SW 1271 (cell line): ENCODE results near the gene DTHD1.

ENCODE experiments used
- DNase-seq, 2 experiments: peaks; one replicate each; lab custom pipeline; 2025; lab: John Stamatoyannopoulos, UW

Gene DTHD1

GRCh38 chr4:36348403-36348938 lies 67.1 kb downstream of the DTHD1 start:
- DNase-seq: no peak

DNA sequence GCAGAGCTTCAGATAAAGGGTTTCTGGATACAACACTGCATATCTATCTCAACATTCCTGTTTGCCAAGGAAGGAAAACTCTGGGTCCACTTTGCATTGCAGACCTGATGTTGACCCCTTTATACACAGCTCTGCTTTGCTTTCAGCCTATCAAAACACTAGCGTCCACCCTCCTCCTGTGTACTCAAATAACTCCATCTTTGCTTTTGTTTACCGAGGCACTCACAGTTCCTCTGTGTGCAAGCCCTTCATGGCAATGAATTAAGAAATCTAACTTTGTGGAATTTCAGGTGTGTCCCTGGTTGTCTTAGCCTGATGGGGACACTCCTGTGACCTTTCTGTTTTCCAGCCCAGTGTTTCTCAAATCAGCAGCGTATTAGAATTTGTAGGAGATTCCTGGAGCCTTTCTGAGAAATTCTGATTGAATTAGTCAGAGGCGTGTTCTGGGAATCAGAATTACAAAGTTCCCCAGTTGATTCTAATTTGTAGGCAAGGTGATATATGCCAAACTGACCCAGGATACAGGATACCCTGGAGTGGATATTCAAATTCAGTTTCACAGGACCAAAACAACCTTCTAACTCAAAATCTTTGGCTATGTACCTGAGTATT lies 68.6 kb downstream of the DTHD1 start:
- no peak for DNase-seq

- peak in 1 of 2 experiments; percentile 23 for DNase-seq
Observed at GRCh38 chr4:36351082-36351666, 69.8 kb downstream of the DTHD1 start.

DNA sequence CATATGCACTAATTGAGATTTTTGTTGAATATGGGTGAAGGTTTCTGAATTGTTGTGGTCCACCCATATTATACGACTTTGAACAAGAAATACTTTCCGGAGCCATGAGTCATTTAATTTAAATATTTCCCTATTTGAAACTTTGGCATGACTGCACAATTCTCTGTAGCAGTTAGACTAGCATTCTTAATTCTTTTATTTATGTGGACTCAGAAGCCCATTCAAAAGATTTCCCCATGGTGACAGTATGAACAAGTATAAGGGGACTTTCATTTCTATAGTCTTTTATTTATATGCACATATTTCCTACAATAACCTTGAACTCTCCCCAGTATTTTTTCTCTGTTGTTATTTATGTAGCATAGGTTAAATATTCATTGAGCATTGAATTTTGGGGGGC lies 72.6 kb downstream of the DTHD1 start:
- no peak for DNase-seq

GRCh38 chr4:36358173-36358572 lies 76.8 kb downstream of the DTHD1 start:
- DNase-seq: no peak

DNA sequence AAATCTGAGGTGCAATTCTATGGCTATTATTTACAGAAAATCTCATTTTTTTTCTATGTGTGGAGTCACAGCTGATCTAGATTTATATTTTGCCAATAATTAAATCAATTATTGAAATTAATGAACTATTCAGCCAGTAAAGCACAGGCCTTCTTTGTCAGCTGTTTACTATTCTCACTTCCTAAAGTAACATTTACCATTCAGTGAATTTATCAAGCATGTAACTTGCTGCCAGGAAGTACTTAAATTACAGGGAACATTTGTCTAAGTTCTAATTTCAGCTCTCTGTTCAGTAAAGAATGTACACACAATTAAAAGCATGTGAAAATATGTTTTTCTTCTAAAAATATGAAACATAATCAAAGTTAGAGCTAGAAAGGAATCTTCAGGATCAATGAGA lies 79.3 kb downstream of the DTHD1 start:
- no peak for DNase-seq

GRCh38 chr4:36363024-36363423 lies 81.6 kb downstream of the DTHD1 start:
- DNase-seq: no peak

DNA sequence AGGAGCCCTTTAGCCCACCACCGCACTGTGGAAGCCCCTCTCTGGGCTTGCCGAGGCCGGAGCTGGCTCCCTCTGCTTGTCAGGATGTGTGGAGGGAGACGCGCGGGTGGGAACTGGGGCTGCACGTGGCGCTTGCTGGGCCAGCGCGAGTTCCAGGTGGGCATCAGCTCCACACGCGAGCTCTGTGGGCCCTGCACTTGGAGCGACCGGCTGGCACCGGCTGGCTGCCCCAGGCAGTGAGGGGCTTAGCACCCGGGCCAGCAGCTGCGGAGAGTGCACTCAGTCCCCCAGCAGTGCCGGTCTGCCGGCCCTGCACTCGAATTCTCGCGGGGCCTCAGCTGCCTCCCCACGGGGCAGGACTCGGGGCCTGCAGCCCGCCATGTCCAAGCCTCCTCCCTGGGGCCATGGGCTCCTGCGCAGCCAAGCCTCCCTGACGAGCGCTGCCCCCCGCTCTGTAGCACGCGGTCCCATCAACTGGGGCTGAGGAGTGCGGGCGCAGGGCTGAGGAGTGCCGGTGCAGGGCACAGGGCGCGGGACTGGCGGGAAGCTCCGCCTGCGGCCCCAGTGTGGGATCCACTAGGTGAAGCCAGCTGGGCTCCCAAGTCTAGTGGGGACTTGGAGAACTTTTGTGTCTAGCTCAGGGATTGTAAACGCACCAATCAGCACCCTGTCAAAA lies 93.6 kb downstream of the DTHD1 start:
- DNase-seq: no peak

- DNase-seq: no peak
Observed at GRCh38 chr4:36385951-36386571, 104.6 kb downstream of the DTHD1 start.

DNA sequence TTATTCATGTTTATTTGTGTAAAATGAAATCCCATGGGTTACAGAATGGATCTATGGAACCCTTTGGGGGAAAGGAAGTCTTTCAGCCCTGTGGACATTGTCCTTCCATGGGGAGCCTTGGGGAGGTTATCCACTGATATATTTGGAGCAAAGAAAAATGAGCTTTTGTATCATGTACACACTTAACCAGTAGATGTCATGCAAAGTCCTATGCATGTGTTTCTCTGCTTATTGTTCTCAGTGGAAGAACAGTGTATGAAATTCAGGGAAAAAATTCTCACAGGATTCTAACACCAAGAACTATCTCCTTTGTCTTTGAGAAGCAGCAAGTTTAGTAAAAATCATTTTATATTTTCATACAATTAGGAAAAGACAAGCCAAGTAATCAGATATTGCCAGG lies 105.3 kb downstream of the DTHD1 start:
- peak in 1 of 2 experiments; percentile 9 for DNase-seq

DNA sequence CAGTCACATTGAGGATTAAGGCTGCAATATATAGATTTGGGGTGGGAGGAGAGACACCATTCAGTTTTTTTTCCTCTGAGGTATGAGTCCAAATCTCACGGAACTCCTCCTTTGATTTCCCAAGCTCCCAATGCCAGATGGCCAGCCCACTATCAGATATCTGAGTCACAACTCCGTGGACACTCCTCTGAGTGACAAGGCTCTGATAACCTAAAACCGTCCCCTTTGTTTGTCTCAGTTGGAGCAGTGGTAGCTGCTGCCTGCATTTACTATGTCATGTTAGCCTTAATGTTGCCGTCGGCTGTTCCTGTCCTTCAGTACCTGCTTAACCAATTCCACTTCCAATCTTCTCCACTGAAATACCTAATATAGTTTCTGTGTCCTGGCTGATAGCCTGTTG lies 107.3 kb downstream of the DTHD1 start:
- DNase-seq: no peak

DNA sequence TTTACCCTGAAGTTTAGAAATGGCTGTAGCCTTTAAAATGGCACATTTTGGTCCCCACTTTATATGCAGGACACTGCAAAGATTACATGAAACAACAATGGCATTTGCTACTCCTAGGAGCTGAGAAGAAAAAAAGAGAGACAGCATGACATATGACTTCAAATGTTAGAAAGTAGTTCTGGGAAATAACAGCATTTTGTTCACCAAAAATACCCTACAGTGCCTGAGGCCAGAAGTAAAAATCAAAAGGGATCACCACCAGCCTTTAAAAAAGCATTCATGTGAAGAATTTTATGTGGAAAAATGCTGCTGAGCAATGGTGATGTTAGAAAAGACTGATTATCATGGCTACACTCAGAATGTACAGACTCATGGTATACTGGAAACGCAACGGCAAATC lies 110.0 kb downstream of the DTHD1 start:
- no peak for DNase-seq

GRCh38 chr4:36392024-36392423 lies 110.6 kb downstream of the DTHD1 start:
- DNase-seq: no peak

GRCh38 chr4:36392916-36393315 lies 111.5 kb downstream of the DTHD1 start:
- DNase-seq: no peak
